Measurements from ENCODE around the gene ADSS2.
"Not testable (repeated sequence)": the region's sequence is repeated elsewhere in the genome, so short reads cannot be mapped to it uniquely, and the experiment has no call there.

Gene ADSS2

GRCh38 chr1:244370060-244370637 is 81.6 kb downstream of the ADSS2 start:
- H3K9me3 ChIP-seq: peaks cover 8% of the 10 kb centered on the region
- no peak overlapping the region for H3K27ac ChIP-seq

DNA sequence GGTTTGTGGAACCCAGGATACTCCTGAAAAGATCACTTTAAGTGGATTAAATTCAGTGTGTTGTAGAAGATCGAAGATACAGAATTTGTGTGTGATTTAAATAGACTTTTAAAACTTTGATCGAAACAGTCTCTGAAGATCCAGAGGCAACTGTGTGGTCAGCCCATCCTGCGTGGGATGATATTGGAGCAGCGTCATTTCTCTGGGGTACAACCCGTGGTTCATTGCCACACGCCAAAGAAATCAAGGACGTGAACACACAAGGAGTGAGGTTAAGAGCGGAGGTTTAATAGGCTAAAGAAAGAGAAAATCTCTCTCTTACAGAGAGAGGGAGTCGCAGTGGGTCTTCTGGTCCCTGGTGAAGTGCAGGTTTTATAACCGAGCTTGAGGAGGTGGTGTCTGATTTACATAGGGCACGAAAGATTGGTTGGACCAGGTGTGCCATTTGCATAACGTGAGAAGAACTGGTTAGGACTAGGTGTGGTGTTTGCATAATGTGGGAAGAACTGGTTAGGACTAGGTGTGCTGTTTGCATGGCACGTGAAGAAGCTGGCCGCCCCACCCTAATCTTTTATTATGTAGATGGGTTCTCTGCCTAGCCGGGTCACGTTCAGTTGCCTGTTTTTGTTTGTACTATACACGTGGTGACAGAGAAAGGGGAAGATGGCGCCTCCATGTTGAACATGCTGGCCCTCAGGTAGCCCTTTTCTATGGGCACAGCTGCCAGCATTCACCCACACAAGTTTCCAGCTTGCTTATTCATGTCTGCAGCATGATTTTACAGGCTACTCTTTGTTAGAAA is 82.3 kb downstream of the ADSS2 start:
- no peak for TF ChIP-seq Cebpa-rat (IDR thresholded peaks at IDR 0.05)
- no peaks in the 10 kb centered on the region for H3K4me1 ChIP-seq
- H3K9me3 ChIP-seq: peaks cover 14% of the 10 kb centered on the region
- no peaks in the 10 kb centered on the region for H3K36me3 ChIP-seq
- H3K4me2 ChIP-seq: no peak overlapping the region
- no peak overlapping the region for H3K4me3 ChIP-seq
- H3K9ac ChIP-seq: no peak overlapping the region
- no peaks in the 10 kb centered on the region for H3K27me3 ChIP-seq
- H3K27ac ChIP-seq: no peak overlapping the region
- no peaks in the 10 kb centered on the region for H4K20me1 ChIP-seq

More at GRCh38 chr1:244370060-244370637, 81.6 kb downstream of the ADSS2 start:
- Histone ChIP-seq H3K4me2 (no peak overlapping the region), H3K9ac (no peak overlapping the region), H3K4me3 (no peak overlapping the region), H4K20me1 (no peaks in the 10 kb centered on the region), H3K36me3 (no peaks in the 10 kb centered on the region), H3K4me1 (no peaks in the 10 kb centered on the region), H3K27me3 (no peaks in the 10 kb centered on the region)
- TF ChIP-seq Cebpa-rat (IDR thresholded peaks at IDR 0.05): no peak

DNA sequence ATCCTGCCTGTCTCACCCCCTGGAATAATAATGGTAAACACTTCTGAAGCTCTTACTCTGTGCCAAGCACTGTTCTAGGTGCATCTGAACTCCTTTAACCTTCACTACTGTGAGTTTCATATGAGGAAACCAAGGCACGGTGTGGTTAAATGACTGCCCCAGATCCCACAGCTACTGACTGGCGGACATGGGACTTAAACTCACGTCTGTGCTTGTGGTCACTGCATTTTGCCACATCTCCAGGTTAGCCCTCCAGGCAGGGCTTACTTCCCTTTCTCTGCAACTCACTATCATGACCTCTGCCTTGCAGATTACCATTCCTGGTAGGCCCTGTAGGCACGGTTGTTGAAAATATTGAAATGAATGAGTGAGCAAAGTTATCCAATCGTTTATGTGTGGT is 83.4 kb downstream of the ADSS2 start:
- H3K36me3 ChIP-seq: no peaks in the 10 kb centered on the region
- H3K27ac ChIP-seq: no peak overlapping the region
- H3K9ac ChIP-seq: no peak overlapping the region
- H4K20me1 ChIP-seq: no peaks in the 10 kb centered on the region
- H3K27me3 ChIP-seq: no peaks in the 10 kb centered on the region
- peaks cover 14% of the 10 kb centered on the region for H3K9me3 ChIP-seq
- no peak overlapping the region for H3K4me2 ChIP-seq
- H3K4me1 ChIP-seq: no peaks in the 10 kb centered on the region
- no peak for TF ChIP-seq Cebpa-rat (IDR thresholded peaks at IDR 0.05)
- no peak overlapping the region for H3K4me3 ChIP-seq

GRCh38 chr1:244367399-244368114 is 84.2 kb downstream of the ADSS2 start:
- H3K9me3 ChIP-seq: peaks cover 14% of the 10 kb centered on the region
- H4K20me1 ChIP-seq: no peaks in the 10 kb centered on the region
- no peak overlapping the region for H3K9ac ChIP-seq
- no peak for TF ChIP-seq Cebpa-rat (IDR thresholded peaks at IDR 0.05)
- no peak overlapping the region for H3K4me2 ChIP-seq
- H3K36me3 ChIP-seq: no peaks in the 10 kb centered on the region
- no peaks in the 10 kb centered on the region for H3K4me1 ChIP-seq
- no peak overlapping the region for H3K4me3 ChIP-seq
- no peak overlapping the region for H3K27ac ChIP-seq
- no peaks in the 10 kb centered on the region for H3K27me3 ChIP-seq

DNA sequence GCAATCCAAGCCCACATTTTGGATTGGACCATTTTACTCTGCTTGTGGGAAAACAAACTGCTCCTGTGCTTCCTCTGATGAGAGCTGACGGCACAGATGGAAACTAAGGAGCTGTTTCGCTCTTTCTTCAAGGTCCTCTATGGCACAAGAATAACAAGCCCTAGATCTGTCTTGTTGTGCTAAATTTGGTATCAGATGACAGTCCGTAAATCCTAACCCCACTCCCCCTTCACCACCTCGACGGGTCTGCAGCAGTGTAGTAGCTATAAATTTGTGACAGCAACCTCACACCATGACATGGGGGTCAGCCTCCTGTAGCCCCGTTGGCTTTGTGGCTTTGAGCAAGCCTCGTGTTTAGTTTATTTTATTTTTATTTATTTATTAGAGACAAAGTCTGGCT is 85.9 kb downstream of the ADSS2 start:
- H3K27me3 ChIP-seq: no peaks in the 10 kb centered on the region
- H3K36me3 ChIP-seq: no peaks in the 10 kb centered on the region
- TF ChIP-seq Cebpa-rat (IDR thresholded peaks at IDR 0.05): no peak
- no peak overlapping the region for H3K4me2 ChIP-seq
- H4K20me1 ChIP-seq: no peaks in the 10 kb centered on the region
- H3K27ac ChIP-seq: no peak overlapping the region
- H3K4me3 ChIP-seq: no peak overlapping the region
- H3K9me3 ChIP-seq: peaks cover 14% of the 10 kb centered on the region
- no peaks in the 10 kb centered on the region for H3K4me1 ChIP-seq
- no peak overlapping the region for H3K9ac ChIP-seq

- not testable (repeated sequence) for H3K4me2 ChIP-seq, H3K4me1 ChIP-seq, H3K27me3 ChIP-seq, H3K36me3 ChIP-seq, H3K4me3 ChIP-seq, H4K20me1 ChIP-seq, H3K9ac ChIP-seq, H3K27ac ChIP-seq
- peaks cover 14% of the 10 kb centered on the region for H3K9me3 ChIP-seq
Measured at GRCh38 chr1:244365262-244365661, 86.4 kb downstream of the ADSS2 start.

DNA sequence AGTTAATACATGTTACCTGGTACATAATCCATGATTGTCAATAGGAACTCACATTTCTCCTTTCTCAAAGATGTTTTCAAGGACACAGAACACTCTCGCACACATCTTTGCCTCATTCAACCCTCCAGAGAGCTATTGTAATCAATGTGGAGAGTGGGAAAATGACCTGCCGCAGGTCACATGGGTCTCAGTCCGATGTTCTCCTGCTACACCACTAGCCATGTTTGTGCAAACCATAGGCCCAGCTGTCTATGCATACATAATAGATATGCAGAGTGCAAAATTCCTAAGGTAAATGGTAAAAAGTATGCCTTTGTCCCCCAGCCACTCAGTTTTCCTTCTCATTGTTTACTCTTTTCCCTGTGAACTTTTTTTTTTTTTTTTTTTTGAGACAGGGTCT is 89.2 kb downstream of the ADSS2 start:
- Histone ChIP-seq H4K20me1 (no peaks in the 10 kb centered on the region), H3K27ac (no peak overlapping the region), H3K4me1 (no peaks in the 10 kb centered on the region), H3K36me3 (no peaks in the 10 kb centered on the region), H3K4me3 (no peak overlapping the region), H3K4me2 (no peak overlapping the region), H3K9ac (no peak overlapping the region), H3K27me3 (no peaks in the 10 kb centered on the region), H3K9me3 (peaks cover 14% of the 10 kb centered on the region)
- no peak for TF ChIP-seq Cebpa-rat (IDR thresholded peaks at IDR 0.05)

DNA sequence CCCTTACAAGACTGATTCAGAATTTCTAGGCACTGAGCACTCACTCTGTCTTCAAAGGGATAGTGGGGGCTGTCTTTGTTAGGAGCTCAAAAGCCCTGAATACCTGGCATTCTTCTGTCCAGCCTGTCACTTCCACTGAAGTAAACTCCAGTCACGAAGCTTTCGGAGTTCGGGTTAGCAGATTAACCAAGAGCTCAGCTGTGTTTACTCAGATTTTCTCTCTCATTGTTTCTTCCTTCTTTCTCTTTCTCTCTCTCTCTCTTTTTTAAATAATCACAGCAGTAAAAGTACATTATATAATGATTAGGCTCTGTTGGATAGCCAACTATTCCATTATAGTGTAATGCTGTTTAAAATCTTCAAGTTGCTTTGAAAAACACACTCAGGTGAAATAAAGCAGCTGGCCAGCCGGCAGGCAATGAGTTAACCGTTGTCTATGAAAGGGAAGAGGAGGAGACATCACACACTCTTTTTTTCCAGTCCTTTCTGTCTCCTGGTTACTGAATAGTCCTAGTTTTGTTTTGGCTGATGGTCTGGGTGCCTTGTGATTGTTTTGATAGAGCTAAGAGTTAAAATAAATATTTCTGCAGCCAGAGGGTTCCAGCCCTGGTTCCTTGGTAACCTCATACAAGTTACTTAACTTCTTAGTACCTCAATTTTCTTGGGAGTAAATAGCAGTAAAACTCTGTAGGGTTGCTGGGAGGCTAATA is 89.8 kb downstream of the ADSS2 start:
- TF ChIP-seq Cebpa-rat (IDR thresholded peaks at IDR 0.05): no peak
- Histone ChIP-seq H3K27ac (no peak overlapping the region), H3K9ac (no peak overlapping the region), H3K4me3 (no peak overlapping the region), H4K20me1 (no peaks in the 10 kb centered on the region), H3K36me3 (no peaks in the 10 kb centered on the region), H3K27me3 (no peaks in the 10 kb centered on the region), H3K4me2 (no peak overlapping the region), H3K9me3 (peaks cover 14% of the 10 kb centered on the region), H3K4me1 (no peaks in the 10 kb centered on the region)
